ENCODE results near the gene BICRA.

Gene BICRA

GRCh38 chr19:47686679-47687450 is 77.9 kb downstream of the BICRA start:
- no peak overlapping the region for H3K4me3 ChIP-seq (ENCODE audit: control insufficient read depth, low read depth, low read length)
- no peak for DNase-seq (ENCODE audit: low read depth)
- TF ChIP-seq, protein P1, sequence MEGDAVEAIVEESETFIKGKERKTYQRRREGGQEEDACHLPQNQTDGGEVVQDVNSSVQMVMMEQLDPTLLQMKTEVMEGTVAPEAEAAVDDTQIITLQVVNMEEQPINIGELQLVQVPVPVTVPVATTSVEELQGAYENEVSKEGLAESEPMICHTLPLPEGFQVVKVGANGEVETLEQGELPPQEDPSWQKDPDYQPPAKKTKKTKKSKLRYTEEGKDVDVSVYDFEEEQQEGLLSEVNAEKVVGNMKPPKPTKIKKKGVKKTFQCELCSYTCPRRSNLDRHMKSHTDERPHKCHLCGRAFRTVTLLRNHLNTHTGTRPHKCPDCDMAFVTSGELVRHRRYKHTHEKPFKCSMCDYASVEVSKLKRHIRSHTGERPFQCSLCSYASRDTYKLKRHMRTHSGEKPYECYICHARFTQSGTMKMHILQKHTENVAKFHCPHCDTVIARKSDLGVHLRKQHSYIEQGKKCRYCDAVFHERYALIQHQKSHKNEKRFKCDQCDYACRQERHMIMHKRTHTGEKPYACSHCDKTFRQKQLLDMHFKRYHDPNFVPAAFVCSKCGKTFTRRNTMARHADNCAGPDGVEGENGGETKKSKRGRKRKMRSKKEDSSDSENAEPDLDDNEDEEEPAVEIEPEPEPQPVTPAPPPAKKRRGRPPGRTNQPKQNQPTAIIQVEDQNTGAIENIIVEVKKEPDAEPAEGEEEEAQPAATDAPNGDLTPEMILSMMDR (conservative IDR thresholded peaks at IDR 0.05; ENCODE audit: control insufficient read depth, insufficient read depth, low read depth, low read length) = no peak

DNA sequence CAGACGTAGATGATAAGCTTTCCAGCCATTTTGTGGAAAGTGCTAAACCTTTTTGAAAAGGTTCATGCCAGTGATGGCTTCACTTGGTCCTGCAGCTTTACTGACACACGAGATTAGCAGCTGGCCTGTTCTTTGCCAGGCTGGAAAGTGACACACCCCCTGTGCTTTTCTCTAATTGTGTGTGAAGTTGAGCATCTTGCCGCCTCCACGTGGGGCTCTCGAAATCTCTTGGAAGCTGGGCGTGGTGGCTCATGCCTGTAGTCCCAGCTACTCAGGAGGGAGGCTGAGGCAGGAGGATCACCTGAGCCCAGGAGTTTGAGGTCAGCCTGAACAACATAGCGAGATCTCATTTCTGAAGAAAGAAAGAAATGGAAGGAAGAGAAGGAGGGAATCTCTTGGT is 79.0 kb downstream of the BICRA start:
- no peak overlapping the region for H3K4me3 ChIP-seq (ENCODE audit: control insufficient read depth, low read depth, low read length)
- no peak for DNase-seq (ENCODE audit: low read depth)
- TF ChIP-seq, protein P1 (conservative IDR thresholded peaks at IDR 0.05; ENCODE audit: control insufficient read depth, insufficient read depth, low read depth, low read length) = no peak

GRCh38 chr19:47691090-47691489 is 82.2 kb downstream of the BICRA start:
- no peak overlapping the region for H3K4me3 ChIP-seq (ENCODE audit: control insufficient read depth, low read depth, low read length)
- no peak for DNase-seq (ENCODE audit: low read depth)
- TF ChIP-seq, protein P1 (conservative IDR thresholded peaks at IDR 0.05; ENCODE audit: control insufficient read depth, insufficient read depth, low read depth, low read length) = no peak

DNA sequence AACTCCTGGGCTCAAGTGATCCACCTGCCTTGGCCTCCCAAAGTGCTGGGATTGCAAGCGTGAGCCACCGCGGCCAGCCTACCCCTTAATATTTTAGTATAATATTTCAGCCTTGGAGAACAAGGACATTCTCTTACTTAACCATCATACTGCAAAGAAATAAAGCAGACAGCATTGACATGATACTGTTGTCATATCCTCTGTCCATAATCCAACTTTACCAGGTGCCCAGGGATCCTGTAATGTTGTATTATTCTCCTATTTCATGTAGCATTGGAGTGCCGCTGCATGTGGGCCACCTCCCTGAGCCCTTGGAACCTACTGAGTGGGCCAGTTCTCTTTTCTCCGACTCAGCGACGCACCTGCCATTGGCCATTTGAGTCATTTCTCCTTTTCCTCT is 82.8 kb downstream of the BICRA start:
- DNase-seq (ENCODE audit: low read depth) = no peak
- TF ChIP-seq, protein P1 (conservative IDR thresholded peaks at IDR 0.05; ENCODE audit: control insufficient read depth, insufficient read depth, low read depth, low read length) = no peak
- no peak overlapping the region for H3K4me3 ChIP-seq (ENCODE audit: control insufficient read depth, low read depth, low read length)

- no peak overlapping the region for H3K4me3 ChIP-seq (ENCODE audit: control insufficient read depth, low read depth, low read length)
- TF ChIP-seq, protein P1 (conservative IDR thresholded peaks at IDR 0.05; ENCODE audit: control insufficient read depth, insufficient read depth, low read depth, low read length) = no peak
- DNase-seq (ENCODE audit: low read depth) = no peak
Observed at GRCh38 chr19:47693489-47693888, 84.6 kb downstream of the BICRA start.

- DNase-seq (ENCODE audit: low read depth) = no peak
Observed at GRCh38 chr19:47693903-47694302, 85.0 kb downstream of the BICRA start.

More at GRCh38 chr19:47693903-47694302, 85.0 kb downstream of the BICRA start:
- TF ChIP-seq, protein P1 (conservative IDR thresholded peaks at IDR 0.05; ENCODE audit: control insufficient read depth, insufficient read depth, low read depth, low read length) = no peak
- no peak overlapping the region for H3K4me3 ChIP-seq (ENCODE audit: control insufficient read depth, low read depth, low read length)
